ENCODE results near the gene MIEF1.

The MIEF1 gene

DNA sequence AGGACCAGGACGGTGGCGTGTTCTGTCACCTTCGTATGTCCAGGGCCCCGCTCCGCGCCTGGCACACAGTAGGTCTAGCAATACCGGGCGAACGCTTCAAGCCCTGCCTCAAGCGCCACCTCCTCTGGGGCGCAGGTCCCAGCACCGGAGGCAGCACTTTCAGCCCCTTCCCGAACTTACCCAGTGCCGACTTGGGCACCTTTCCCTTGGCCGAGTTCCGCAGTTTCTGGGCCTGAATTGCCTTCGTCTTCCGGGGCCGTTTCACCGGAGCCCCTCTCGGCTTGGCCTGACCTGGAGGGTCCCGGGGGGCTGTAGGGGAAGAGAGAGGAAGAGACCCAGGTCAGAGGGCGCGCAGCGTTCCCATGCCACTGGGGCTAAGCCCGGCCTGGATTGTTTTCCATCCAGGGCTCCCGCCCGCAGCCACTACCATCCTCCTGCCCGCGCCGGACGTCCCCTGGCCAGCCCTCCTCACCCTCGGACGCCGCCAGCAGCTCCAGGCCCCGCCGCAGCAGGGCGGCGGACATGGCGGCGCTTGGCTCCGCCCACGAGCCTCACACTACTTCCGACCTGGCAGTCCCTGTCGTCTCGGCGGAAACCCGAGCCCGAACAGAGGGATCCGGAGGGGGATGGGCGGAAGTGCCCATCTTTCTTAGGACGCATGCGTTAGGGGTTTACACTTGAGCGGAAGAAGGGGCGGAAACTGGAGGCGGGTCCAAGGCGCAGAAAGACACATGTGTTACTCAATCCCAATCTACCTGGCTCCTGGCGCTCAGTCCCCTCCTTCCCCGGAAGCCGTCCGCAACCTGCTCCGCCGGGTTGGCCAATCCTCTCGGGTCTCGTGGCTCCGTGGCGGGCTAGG, 30.4 kb downstream of the MIEF1 start, which contains the start of gene RPS19BP1:
Gene RPS19BP1, minus strand, starts transcription at position 534 of the 859 bp plus-strand sequence. Its CDS starts 10 bp downstream, at position 524.
- peak; percentile 100 for DNase-seq

DNA sequence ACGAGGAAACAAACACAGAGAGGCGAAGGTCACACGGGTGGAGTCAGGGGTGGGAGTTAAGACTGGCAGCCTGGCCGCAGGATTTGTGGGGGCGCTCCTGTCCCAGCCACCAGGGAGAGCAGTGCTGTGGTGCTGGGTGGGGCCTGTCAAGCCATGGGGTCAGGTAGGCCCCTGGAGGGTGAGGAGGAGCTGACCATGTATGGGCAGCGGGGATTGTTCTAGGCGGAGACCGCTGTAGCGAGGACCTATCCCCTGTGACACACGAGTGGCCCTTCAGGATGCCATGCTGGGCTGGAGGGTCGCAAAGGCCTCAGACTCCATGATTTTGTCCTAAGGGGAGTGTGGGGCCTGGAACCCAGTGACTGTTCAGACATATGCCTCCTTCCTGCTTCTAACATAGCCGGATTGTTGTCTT, 32.0 kb downstream of the MIEF1 start:
- DNase-seq: no peak

DNA sequence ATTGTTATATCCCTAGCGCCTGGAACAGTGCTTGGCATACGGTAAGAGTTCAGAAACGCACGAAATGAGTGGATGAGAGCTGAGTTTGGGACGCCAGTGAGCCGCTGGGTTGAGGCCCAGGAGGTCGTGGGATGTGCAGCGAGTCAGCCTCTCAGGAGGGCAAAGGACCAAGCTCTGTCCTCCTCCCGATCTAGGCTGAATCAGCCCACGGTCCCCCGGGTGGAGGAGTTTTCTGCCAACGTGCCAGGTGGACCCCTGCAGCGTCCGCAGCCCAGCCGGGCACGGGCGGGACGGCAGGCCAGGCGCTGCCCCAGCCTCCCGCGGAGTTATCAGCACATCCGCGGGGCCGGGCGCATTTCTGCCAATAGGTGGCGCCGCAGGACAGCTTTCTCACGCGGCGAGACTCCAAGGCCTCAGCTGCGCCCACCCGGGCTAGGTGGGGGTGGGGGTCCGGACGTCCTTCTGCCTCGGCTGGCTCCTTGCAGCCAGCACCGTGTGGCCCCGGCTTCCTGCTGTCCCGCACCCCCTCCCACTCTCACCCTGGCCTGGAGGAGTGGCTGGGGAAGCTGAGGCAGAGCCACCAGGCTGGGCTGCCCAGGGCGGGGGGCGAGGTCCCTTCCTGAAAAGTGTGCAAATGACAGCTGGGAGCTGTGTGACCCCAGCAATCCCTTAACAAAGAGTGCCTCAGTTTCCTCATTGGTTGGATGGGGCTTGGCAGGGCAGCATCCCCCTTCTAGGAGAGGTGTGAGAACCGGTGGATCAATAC, 32.7 kb downstream of the MIEF1 start:
- peak; percentile 83 for DNase-seq

DNA sequence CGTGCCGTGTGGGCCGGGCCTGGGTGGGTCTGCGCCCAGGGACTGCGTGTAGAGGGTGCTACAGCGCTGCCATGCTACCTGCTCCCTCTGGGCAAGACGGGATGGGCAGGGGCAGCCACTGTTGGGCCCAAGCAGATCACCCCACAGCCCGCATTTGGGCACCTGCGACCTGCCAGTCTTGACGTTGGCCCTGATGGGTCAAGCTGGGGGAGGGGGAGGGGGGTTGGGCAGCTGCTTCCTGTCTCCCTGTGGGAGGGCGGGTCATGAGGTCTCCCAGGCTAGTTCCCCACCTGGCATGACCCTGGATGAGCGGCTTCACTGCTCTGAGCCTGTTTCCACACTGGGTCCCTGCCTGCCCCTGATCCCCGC, 33.3 kb downstream of the MIEF1 start:
- no peak for DNase-seq

DNA sequence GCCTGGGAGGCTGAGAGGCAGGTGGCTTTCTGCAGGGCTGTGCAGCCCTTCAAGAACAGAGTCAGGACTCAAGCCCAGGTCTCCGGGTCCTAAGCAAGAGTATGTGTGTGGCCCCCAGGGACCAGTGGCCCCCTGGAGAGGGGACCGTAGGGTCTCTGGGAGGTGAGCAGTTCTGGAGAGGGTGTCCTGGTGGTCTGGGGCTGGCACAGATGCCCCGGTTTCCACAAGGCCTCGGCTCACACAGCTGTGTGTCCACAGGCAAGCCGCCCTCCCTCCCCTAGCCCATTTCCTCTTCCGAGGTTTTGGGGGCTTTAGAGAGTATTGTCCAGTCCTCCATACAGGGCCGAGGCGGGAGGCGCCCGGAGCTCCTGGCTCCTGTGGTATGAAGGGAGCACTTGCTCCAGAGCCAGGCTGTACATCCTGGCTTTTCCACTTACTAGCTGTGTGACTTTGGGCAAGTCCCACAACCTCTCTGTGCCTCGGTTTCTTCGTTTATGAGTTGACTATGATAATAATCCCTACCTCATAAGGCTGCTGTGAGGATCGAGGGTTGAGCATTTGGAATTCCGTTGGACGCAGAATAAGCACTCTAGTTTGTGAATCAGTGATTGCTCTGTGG, 33.9 kb downstream of the MIEF1 start:
- no peak for DNase-seq

DNA sequence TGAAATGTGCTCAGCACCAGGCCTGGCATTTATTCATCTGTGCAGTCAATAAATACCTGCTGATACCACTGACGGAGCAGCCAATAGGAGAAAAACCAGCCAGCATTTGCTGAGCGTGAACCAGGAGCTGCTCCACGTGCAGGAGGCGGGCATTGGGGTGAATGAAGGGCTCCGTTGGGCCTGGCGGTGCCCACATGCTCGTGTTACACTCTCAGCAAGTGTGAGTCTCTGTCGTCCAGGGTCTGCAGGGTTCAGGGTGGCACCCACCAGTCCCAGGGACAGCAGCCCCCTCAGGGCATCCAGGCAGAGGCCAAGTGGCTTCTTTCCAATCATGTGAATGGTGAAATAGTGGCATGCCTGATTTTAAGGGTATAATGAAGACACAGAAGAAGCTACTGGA, 34.6 kb downstream of the MIEF1 start:
- DNase-seq: no peak

DNA sequence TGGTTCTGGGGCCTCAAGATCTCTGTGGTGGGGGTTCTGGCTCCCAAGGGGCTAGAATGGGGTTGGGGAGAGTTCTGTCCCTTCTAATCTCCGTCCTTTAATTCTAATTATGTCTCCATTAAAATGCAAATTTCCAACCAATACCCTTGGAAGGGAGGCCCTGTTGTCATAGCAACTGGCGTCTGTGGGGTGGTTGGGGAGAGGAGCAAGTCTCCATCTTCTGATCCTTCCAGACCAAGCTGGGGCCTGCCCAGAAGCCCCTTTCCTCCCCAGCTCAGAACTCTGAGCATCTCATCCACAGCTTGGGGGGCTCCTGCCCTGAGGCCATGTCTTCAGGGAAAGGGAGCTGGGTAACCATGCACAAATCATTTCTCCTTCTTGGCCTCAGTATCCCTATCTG, 35.9 kb downstream of the MIEF1 start:
- DNase-seq: no peak

DNA sequence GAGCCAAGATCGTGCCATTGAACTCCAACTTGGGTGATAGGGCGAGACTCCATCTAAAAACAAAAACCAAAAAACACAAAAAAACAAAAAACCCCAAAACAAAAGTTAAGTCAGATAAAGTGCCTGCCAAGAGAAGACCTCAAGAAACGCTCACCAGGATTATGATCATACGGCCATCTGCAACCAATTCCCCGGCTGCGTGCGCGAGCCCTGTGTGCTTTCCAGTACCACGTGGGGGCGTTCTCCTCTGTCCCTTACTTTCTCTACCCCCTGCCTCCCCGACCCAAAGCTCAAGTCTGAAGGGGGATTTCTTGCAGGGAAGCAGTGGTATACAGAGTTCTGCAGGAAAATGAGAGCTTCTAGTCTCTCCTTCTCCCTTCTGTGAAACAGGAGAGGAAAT, 41.0 kb downstream of the MIEF1 start:
- DNase-seq: peak; percentile 54

DNA sequence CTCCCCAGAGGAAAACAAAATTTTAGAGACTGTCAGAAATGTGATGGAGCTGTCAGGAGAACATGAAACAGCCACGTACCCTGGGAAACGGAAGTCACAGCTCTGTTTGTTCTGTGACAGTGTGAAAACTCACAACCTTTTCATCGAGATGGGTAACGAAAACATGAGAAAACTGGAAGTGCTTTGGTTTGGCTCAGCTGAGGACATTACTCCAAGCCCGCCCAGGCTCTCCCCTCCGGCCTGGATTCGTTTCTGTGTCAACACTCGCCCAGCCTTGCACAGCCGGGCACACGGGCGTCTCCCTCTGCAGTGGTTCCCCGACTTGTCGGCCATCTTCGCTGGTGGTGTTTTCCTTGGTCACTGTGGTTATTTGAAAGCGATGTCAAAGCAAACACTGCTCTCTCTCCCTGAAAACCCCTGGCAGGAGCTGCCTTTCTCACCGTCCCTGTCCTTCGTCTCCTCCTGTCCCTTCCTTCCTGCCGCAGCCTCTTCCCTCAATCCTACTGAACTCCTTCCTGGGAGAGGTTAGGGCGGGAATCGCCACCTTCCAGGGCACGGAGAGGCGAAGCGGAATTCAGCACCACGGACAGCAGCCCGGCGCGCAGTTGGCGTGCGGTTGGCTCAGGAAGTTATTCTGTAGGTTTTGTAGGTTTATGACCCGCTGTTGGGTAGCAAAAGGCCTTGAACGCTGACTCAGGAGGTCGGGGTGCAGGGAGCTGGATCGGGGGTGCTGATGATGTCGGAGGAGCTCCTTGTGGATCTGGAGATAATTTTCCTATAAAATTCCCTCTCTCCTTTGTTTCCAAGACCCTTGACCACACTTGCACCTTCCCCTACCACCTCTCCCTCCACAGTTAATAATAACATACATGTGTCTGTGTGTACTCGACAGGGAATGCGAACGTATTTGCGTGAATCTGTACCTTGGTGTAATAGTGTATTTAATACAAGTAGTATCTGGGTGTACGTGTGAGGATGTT, 43.6 kb downstream of the MIEF1 start:
- DNase-seq: no peak

DNA sequence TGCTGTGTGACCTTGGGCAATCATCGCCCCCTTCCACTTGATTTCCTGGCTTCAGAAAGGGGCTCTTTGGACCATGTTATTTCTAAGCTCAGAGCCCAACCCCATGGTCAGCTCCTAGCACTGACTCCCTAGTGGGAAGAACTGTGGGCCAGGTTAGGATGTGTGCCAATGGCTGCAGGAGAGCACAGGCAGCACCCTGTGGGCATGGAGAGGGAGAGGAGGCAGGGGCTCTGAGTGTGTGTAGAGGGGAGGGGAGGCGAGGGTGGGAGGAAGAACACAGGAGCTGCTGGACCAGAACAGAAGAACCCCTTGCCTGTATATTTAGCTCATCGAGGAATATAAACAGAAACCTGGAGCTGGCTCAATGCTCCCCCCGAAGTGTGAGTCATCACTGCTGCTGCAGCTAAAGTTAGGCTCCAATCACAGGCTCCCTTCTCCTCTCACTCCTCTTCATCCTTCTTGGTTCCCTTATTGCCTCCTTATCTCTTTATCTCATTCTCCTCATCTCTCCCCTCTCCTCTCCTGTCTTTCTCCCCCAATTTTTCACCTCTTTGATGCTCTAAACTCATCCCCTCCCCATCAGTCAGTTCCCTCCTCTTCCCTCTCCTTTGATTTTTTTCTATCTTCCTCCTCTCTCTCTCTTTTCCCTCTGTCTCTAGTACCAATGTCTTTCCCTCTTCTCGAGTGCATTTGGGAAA, 44.9 kb downstream of the MIEF1 start:
- DNase-seq: no peak

DNA sequence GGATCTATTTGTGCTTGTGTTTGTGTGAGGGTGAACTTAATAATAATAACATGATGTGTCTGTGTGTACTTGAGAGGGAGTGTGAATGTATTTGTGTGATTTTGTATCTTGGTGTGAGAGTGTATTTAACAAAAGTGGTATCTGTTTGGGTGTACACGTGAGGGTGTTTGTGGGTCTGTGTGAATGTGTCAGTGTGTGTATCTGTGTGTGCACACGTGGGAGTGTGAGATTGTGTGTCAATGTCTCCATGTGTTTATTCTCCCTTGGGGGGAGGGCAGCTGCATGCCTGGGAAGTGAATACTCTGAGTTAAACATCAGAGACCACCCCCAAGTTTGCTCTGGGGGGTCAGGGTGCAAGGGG, 45.5 kb downstream of the MIEF1 start:
- DNase-seq: no peak

DNA sequence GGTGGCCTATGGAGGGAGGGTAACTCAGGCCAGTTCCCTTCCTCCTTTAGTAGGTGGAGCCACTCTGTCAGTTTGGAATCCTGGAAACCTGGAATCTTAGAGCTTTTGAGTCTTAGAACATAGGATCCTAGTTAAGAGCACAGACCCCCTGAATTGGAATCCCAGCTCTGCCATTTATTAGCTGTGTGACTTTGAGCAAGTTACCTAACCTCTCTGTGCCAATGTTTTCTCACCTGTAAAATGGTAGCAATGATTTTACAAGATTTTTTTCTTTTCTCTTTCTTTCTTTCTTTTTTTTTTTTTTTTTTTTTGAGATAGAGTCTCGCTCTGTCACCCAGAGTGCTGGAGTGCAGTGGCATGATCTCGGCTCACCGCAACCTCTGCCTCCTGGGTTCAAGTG, 51.3 kb downstream of the MIEF1 start:
- DNase-seq: no peak

DNA sequence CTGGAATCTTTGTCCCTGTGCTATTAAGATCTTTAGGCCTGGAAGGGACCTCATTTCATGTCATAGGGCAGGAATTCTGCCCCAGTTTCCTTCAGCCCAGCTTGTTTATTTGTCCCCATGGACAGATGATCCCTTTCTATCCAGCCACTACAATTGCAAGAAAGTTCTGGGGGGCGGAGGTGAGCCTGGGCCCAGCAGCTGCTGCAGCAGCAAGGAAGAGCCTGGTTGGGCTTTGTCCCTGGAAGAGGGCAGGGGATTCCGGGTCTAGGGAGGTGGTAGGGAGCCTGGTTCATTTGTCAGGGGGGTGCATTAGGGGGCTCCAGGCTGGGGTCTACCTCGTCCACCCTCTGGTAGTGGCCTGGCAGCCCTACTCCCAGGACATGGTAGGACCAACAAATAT, 52.1 kb downstream of the MIEF1 start:
- DNase-seq: no peak

DNA sequence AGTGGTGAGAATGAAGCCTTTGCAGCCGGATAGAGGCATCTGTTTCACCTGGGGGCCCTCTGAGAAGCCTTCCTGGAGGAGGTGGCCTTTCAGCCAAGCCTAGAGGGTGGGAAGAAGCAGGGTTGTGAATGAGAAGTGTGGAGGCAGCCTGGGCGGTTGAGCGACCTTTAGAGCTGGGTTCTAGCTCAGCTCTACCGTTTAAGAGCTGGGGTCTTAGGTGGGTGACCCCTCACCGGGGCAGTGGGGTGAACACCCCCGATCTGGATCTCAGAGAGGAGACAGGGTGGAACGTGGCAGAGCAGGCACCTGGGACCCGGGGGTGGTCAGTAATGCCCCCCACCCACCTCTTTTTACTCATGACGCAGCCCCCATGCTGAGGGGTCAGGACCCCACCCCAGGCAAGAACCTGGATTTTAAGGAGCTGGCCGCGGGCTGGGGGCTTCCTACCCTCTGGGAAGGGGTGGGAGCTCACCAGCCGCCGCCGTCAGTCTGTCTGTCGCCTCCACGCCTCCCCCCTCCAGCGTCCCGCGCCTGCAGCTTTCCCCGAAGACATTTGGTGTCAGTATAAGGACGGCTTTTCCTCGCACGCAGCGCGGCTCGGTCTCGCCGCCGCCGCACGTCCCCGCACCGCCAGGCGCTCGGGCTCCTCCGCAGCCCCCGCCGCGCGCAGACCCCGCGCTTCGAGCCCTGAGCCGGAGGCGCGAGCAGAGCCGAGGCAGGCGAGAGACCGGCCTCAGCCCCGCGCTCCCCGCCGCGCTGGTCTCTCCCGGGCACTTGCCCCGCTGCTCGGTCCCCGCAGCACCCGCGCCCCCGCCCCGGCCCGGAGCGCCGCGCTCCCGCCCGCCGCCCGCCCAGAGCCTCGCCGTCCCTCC, 55.1 kb downstream of the MIEF1 start:
- no peak for DNase-seq

DNA sequence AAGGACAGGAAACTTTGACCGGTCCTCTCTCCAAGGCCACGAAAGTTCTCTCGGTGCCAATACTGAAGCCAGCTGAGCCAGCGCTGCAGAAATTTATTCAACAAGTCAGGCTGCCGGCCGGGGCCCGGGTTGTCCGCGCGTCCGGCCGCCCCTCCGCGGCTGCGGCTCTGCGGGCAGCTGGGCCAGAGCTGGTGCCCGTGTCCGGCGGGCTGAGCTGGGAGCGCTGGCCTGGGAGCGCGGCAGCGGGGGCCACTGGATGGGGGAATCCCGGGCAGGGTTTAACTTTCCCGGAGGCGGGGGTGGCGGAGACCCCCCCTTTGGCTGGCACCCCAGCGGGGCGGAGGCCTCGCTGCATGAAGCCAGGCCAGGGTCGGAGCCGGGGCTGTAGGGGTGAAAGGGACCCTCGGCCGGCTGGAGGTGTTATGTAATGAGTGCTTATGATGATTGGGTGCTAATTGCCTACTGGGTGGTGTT, 56.2 kb downstream of the MIEF1 start:
- no peak for DNase-seq

DNA sequence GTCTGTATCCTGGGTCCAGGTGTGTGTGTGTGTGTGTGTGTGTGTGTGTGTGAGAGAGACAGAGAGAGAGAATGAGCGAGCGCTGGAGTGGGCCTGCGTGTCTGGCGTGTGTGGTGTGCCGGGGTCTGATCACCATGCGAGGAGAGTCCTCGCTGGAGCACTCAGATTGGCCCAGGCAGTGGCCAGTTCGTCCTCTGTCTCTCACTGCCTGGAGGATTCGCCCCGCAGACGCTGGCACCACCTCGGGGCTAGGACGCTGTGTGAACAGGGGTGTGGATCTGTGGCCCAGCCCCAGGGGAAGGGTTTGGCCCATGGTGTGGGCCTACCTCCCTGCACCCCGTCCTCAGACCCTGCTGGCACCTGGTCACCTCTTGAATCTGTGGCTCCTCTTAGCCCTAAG, 56.9 kb downstream of the MIEF1 start:
- no peak for DNase-seq

DNA sequence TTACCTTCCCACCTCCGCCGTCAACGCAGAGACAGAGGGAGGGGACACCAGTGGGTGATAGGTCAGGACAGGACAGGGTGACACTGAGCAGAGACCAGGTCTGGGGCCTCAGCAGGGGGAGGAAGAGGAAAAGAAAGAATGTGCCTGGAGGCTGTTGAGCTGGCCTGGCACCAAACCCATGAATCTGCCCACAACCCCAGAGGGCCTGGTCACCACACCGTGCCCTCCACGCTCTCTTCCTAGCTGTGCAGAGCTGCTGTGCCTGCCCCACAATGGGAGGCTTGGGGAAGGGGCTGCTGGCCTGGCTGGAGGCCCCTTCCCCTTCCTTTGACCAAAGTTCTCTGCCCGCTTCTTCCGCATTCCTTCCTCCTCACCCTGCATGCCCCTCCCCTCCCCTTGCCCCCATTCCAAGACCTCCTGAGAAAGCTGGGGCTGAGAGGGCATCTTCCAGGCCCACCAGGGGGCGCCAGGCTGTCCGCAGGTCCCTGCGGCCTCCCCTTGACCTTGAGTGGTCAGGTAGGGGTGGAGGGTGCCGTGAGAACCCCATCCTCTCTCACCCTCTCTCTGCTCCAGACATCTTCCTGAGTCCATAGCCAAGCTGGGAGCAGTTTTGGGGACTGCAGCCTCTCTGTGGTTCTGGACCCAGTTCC, 57.5 kb downstream of the MIEF1 start:
- DNase-seq: peak; percentile 32

DNA sequence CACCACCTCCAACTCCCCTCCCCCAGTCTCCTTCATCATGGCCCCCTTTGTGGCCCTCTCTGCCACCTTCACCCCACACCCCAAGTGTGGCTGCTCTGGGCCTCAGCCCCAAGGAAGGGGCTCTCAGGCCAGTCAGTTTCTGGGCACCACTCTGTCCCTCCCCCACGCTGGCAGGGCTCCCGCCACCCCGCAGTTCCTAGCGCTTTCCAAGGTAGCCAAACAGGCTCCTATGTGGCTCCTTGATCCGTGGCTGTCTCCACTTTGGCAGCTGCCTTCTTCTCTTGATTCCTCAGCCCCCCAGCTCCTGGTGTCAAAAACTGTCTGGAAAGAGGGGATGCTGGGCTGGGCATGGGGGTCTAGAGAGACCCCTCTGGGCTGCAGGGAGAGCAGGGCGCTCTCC, 58.0 kb downstream of the MIEF1 start:
- DNase-seq: no peak

DNA sequence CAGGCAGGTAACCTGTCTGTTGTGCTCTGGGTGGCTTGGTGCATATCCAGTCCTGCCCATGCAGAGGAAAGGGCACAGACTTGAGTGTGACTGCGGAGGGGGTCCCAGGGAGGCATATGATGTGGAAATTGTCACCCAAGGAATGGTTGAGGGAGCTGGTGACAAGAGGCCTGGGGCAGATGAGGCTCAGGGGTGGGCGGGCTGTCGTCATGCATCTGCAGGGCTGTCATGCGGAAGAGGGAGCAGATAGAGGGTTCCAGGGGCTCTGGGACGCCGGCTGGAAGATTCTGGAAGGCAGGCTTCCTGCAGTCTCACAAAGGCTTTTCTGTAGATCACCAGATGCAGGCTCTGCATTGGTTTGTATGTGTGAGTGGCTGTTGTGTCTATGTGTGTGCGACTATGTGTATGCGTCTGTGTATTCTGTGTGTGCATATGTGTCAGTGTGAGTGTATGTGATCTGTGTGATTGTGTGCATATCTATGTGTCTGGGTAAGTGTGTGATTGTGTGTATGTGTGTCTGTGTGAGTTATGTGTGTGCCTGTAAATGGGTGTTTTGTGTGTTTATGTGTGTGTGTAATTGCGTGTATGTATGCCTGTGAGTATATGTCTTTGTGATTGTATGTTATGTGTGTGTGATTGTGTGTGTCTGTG, 60.9 kb downstream of the MIEF1 start:
- no peak for DNase-seq

Data from RPMI8226 (cell line).